DMS79 treated with DMSO at 0.1 percent for 48 hours (cell line): ENCODE measurements around the gene CNR2.
"Not testable (repeated sequence)": the region's sequence is repeated elsewhere in the genome, so short reads cannot be mapped to it uniquely, and the experiment has no call there.

Source experiments
- DNase-seq: peaks from one replicate; lab custom pipeline; 2025; lab: John Stamatoyannopoulos, UW

CNR2 gene

DNA sequence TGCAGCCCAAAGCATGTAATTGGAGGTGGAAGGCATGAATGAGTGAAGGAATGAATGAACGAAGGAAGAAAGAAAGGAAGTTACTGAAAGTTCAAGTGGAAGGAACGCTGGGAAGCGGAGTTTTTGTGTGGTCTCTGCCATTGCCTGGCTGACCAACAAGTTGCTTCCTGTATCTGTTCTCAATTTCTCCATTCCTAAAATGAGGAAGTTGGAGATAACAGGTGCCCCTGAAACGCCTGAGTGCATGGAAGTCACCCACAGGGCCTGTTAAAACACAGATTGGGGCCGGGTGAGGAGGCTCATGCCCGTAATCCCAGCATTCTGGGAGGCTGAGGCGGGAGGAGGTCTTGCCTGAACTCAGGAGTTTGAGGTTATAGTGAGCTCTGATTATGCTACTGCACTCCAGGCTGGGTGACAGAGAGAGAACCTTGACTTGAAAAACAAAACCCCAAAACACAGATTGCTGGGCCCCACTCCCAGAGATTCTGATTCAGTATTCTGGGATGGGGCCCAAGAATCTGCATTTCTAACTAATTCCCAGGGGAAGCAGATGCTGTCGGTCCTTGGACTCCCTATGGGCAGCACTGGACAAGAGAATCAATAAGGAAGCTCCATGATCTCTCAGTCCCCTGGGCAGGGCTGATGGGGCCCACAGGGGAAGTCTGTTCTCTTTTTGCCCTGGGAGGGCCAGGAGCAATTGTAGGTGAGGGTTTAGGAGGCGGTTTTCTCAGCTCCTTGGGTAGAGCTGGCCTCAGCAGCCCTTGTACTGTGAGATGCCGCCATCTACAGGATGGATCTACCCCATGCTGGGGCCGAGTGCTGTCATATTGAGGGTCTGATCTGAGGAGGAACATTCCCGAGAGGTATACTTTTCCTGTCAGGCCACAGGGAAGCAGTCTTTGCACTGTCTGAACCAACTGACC, 3.3 kb upstream of the CNR2 start:
- DNase-seq: peak; percentile 18

DNA sequence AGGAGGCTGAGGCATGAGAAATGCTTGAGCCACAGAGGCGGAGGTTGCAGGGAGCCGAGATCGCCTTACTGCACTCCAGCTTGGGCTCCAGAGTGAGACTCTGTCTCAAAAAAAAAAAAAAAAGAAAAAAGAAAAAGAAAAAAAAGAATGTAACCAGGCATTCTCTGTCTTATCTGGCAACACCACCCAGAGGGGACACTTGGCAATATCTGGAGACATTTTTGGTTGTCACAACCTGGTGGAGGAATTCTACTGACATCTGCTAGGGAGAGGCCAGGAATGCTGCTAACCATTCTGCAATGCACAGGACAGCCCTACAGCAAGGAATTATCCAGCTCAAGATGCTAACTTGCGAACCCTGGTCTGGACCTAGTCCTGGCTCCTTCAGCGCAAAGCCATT, 2.3 kb upstream of the CNR2 start:
- no peak for DNase-seq

DNA sequence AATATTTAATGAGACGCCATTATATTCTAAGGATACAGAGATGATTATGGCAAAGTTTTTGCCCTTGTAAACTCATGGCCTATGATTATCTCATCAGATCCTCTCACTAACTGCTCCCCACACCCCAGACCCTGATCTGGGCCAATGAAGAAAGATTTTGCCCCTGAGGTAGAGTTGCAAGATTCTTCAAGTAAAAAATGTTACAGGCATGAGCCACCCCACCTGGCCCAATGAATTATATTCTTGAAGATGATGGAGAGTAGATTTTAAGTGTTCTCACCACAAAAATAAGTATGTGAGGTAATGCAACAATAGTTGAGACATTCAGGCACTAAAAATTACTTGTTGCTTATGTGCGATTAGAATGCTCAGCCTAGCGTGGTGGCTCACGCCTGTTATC, 1.8 kb upstream of the CNR2 start:
- no peak for DNase-seq

DNA sequence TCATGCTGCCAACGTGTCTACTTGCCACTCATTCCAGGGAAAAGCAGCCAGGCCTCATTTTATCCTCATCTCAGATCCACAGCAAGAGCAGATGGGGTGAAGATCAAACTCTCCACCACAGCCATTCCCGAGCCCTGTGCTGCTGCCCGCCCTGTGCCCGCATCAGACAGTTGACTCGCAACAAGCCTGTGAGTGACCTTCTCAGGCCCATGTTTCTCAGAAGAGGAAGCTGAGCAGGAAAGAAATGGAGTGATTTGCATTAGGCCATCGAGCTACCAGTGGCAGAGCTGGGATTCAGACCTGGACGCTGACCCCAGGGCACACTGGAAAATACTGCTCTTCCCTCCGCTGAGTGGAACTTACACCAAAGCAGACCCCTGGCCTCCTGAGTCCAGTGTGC, 1.2 kb downstream of the CNR2 start:
- no peak for DNase-seq

DNA sequence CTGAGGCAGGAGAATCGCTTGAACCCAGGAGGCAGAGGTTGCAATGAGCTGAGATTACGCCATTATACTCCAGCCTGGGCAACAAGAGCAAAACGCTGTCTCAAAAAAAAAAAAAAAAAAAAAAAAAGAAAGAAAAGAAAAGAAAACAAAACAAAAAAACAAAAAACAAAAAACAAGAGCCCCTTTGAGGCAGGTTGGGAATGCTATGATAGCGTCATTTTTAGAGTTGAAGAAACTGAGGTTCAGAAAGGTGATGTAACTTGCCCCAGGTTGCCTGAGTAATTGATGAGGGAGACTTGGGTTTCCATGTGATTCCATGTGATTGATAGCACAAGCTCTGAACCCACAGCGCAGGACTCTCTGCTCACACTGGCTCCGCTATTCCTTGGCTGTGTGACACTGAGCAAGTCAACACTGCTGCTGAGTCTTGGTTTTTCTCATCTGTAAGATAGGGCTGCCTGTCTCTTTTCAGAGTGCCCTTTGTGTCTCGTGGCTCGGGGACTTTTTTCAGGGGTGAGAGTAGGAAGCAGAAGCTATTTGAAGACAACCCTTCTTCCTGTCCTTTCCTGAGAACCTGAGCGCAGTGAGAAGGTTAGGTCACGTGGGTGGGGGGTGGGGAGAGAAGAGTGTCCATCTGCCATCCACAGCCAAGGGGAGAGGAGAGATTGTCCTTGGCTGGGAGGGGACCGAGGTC, 2.5 kb downstream of the CNR2 start:
- no peak for DNase-seq

DNA sequence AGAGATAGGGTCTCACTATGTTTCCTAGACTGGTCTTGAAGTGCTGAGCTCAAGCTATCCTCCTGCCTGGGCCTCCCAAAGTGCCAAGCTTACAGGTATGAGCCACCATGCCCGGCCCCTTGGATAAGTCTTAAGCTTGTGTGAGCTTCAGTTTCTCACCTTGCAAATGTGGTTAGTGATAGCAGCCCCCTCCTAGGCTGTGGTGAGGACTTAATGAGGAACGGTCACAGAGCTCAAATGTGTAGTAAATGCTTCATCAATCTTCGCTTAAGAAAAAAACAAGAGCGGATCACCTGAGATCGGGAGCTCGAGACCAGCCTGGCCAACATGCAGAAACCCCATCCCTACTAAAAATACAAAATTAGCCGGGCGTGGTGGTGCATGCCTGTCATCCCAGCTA, 3.0 kb downstream of the CNR2 start:
- DNase-seq: no peak

DNA sequence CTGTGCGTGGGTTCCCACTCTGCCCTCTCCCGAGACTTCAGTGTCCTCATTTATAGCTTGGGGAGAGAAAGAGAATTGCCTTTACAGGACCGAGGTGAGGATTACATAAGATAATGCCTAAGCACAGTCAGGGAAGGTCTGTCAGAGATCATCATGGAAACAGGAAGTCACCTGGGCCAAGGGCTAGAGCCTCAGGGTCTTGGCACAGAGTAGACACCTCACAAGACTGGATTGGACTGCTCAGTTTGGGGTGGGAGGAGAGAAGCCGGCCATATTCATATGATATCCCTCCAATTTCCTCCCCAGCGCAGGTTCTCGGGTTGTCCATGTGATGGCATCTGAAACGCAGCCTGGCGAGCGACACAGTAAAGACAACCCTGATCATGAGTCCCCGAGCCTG, 3.8 kb downstream of the CNR2 start:
- no peak for DNase-seq

DNA sequence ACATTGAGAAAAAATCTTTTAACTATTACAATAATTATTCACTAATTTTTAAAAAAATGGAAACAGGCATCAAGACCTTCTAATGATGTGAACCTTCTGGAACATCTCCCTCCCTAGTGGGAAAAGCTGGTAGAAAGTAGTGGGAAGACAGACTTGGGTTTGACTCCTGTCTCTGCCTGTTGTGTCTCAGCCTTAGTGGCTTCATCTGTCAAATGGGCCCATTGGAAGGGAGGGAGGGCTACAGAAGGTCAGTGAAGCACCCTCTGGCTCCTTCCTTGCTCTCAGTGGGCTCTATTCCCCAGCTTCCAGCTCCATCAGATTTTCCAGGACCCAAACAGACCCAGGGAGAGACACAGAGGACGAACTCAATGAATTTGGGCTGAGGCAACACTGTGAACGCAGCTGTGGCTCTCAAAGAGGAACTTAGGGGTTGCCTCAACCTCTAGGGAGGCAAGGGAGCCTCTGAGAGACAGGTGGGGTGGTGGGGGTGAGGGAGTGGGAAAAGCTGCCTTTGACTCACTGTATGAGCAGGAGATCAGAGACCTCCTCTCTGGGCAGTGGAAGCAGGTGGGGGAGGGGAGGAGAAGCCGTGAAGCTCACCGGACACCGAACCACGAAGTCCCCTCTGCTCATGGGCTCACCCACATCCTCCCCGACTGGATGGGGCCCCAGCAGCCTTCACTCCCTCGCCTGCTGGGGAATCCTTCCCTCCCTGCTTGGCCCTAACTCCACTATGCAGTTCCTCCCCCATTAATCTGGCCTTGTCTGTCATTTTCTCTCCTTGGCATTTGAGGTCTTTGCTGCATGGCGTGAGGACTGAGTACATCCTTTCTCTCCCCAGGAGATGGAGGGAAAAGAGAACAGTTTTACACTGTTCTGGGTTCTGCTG, 4.5 kb downstream of the CNR2 start:
- DNase-seq: no peak

DNA sequence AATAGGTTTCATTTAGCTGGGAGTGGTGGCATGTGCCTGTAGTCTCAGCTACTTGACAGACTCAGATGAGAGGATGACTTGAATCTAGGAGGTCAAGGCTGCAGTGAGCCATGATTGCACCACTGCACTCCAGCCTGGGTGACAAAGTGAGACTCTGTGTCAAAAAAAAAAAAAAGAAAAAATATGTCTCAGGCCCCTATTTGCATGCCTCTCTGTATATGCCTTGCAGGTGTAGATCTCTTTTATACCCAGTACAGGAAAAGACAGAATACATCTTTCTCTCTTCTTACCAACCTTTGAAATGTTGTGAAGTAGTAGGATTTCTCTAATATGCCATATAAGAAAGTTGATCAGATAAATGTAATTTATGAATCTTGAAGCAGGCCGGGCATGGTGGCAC, 6.4 kb downstream of the CNR2 start:
- no peak for DNase-seq

DNA sequence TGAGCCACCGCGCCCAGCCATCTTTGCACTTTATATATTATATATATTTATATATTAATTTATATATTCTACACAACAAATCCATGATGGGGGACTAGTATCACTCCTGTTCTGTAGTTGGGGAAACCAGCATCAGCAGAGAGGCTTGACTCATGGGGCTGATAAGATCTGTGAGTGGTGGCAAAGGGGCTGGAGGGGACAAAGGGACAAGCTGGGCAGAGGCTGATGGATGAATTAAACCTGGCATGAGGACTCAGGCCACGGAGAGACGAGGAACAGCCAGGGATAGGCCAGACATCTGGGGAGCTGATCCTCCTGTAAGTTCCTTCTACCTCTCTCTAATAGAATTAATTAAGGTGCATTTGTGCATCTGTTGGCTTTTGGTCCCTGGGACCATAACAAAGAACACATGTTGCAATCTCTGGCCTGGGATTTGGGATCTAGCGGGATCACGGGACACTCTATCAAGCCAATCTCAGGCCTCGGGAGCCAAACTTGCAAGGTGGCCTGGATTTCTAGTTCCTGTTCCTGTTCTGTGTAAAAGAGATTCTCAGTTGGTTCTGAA, 7.6 kb downstream of the CNR2 start:
- no peak for DNase-seq

DNA sequence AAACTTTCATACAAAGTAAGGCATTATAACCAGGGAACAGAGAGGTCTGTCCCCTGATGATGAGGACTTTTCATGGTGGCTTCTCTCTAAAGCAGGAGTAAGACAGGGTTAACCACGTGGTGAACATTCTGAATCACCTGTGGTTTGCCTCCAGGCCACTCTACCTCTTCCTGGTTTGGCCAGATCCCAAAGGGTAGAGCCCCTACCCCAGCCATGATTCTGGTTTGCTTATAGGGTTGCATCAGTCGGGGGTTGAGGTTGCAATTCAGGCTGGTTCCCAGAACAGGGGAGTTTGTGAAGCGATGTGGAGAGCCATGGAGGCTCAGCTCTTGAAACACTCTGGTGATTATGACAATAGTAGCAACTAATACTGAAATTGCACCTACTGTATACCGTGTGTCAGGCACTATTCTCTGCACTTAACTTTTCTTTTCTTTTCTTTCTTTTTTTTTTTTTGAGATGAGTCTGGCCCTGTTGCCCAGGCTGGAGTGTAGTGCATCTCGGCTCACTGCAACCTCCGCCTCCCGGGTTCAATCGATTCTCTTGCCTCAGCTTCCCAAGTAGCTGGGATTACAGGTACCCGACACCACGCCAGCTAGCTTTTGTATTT, 8.3 kb downstream of the CNR2 start:
- no peak for DNase-seq

DNA sequence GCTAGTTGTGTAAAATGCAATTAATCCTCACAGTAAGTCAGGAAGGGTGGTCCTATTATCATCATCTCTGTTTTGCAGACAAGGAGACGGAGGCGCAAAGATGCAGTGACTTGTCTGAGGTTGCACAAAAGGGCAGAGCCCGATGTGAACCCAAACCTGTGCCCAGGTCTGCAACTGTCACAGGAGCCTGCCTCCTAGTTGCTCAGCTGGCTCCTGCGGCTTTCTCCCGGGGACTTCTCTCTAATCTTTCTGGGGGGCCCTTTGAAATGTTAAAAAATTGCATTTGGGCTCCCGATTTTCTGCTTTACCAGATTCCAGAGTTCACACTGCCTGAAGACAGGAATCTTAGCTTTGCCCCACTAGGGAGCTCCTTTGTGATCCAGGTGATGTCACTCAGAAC, 9.4 kb downstream of the CNR2 start:
- no peak for DNase-seq

DNA sequence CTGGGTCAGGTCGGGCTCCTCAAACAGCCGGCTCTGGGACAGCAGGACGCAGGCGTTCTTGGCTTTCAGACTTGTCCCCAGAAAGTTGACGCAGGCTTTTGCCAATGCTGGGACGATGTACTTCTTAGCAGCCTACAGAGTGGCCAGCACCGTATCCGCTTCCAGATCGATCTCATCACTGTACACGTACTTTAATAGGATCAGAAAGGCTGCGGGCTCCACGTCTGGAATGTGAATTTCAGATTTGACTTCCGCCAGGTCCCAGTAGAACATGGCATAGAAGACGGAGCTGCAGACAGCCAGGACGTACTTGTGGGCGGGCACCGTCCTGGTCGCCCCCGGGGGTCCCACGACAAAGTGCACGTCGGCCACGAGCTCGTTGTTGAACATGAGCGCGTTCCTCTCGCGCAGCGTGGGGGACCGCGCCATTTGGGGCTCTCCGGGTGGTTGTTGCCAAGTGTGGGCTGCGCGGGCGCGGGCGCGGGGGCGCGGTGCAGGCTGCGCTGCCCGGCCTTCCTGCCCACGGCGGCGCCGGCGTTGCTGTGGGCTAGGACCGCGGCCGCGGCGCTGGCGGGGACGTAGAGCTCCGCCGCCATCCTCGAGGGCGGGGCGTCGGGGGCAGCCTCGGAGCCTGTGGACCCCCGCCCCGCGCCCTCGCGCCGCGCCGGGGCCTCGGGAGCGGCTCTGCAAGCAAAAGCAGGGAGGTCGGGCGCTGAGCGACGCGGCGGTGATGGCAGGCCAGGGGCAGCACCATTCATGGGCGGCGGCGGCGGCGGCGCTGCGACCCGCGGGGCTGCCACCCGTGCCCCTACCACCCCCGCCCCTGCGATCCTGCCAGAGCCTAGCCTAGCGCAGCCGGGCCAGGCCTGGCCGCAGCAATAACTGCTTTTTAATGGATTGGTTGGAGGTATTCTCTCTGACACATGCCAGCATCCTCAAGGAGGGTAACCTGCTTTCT, 10.6 kb downstream of the CNR2 start:
- DNase-seq: peak; percentile 15

DNA sequence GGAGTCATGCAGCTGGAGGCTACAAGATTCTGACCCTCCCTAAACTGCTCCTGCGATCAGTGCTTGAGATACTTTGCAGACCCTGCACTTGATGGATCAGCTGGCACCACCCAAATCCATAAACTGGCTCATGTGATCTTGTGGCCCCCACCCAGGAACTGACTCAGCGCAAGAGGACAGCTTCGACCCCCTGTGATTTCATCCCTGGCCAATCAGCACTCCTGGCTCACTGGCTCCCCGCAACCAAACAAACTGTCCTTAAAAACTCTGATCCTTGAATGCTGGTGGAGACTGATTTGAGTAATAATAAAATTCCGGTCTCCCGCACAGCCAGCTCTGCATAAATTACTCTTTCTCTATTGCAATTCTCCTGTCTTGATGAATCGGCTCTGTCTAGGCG, 13.1 kb downstream of the CNR2 start:
- not testable (repeated sequence) for DNase-seq

DNA sequence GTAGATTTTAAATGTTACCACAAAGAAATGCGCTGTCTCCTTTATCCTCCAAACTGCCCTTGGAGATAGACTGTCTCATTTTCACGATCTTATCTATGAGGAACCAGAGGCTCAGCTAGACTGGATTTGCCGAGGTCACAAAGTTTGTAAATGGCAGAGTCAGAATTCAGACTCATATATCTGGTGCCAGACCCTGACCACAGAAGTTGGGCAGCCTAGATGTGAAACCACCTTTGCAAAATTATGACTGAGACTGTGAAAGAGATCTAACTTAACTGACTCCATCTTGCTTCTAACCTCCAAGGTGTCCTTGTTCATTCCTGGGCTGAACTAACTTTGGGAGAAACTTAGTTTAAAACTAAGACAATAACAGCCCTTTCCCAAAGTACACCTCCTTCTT, 14.1 kb downstream of the CNR2 start:
- DNase-seq: no peak

DNA sequence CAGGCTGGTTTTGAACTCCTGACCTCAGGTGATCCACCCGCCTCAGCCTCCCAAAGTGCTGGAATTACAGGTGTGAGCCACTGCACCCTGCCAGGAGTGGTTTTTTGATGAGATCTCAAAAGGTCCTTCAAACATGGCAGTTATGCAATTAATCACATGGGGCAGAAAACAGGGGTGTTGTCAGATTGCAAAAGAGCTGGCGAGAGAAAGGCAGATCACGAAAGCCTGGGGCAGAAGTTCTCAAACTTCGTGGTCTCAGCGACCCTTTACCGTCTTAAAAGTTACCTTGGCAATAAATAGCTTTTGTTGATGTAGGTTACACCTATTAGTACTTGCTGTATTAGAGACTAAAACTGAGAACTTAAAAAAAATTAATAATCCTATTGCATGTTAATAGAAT, 16.1 kb downstream of the CNR2 start:
- no peak for DNase-seq

DNA sequence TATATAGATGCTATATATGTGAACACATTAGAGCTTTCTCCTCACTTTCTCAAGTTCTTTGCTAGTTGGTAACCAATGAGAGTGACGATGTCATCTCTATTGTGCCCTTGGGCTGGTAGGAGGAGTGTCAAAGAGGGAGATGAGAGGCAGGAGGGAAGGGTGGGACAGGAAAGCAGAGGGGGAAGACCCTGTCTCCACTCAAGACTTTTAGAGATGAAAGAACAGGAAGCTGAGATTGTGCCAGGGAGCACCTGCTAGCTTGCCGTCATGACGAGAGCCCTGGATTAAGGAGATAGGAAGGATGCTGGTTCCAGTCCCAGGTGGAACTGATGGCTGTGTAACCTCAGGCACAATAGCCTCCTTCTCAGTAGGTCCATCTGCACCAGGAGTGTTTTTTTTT, 16.7 kb downstream of the CNR2 start:
- no peak for DNase-seq

DNA sequence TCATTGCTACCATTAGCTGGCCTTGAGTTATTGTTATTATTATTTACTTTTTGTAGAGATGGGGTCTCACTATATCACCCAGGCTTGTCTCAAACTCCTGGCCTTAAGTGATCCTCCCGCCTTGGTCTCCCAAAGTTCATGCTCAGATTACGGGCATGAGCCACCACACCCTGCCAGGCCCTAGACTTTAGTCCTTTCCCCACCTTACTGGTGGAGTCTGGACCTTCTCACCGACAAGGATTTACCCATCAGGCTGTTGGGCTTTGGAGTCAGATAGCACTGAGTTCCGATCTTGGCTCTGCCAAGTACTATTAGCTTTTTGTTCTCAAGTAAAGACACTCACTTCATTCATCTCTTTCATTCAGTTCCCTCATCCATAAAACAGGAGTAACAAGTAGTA, 17.2 kb downstream of the CNR2 start:
- no peak for DNase-seq

DNA sequence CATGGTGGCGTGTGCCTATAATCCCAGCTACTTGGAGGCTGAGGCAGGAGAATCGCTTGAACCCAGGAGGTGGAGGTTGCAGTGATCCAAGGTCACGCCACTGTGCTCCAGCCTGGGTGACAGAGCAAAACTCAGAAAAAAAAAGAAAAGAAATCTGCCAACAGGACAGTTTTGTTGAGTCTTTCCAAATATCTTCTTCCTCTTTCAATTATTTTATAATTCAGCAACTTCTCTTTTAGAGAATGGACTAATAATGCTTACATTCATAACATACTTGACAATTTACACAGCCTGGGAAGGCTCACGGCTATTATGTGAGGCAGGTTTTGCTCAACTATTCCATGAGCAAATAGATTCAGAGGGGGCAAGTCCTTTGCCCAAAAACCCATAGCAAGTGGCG, 18.1 kb downstream of the CNR2 start:
- no peak for DNase-seq

DNA sequence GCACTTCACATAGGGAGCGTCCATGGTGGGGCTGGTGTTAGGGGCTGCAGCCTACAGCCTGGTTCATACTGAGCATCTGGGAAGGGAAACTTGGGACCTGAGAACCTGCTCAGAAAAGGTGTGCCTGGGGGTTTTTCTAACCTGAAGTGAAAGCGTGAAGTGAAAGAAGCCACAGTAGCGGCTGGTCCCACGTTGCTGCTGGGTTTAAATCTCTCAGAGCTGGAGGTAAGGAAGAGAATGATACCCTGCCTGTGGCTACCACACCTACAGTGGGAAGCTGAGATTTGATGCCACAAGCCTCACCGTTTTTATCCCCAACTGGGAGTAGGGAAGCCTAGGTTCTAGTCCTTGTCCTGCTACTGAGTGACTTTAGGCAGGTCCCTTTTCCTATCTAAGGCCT, 24.1 kb downstream of the CNR2 start:
- no peak for DNase-seq

DNA sequence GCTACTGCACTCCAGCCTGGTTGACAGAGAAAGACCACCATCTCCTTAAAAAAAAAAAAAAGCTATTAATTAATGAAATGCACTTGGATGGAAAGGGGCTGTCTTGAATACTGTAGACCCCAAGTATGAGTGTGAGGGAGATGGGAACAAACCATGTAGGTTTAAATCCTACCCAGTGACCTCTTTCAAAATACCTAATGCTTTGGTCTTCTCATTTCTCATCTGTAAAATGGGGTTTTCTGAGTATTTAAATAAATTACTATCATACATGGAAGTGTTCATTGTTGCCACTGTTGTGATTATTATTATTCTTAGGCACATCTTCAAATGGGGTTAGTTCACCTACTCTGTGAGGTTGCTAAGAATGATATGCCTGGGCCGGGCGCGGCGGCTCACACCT, 27.9 kb downstream of the CNR2 start:
- no peak for DNase-seq
